ENCODE measurements around the gene SIX2.

The SIX2 gene

GRCh38 chr2:44955593-44956392, 53.5 kb downstream of the SIX2 start:
- H3K4me3 ChIP-seq (ENCODE audit: low read length), result no peak overlapping the region
- H3K27me3 ChIP-seq (ENCODE audit: control insufficient read depth, insufficient read depth, low read length), result peaks cover 67% of the 10 kb centered on the region
- no peaks in the 10 kb centered on the region for H3K36me3 ChIP-seq (ENCODE audit: control insufficient read depth, insufficient read depth, low read length)
- H3K4me1 ChIP-seq (ENCODE audit: control insufficient read depth, insufficient read depth, low read length), result peaks cover 32% of the 10 kb centered on the region
- no peak overlapping the region for H3K9ac ChIP-seq (ENCODE audit: low read length)
- H3K9me3 ChIP-seq (ENCODE audit: control insufficient read depth, low read length), result no peaks in the 10 kb centered on the region

Data from mucosa of stomach (tissue), 1 donor.